K562 (cell line): ENCODE data around the gene AQP9. TPM values are rescaled to one million over a fixed set of nuclear protein-coding genes. Genes with fewer than 3 reads are reported as not detected.
A peak's percentile ranks its signal among the peaks of the same experiment; 100 is the strongest.

Experiments used
- ATAC-seq: fragments of 200-7000 bp; cut with Tn5 transposase; 3 replicates; pipeline ENCODE4 v1.9.1; 2020; ENCODE audit warnings: moderate library complexity
- BruUV-seq: library from RNA; stranded (reverse); fragments of 400-500 nt; replicated peaks from 2 replicates; lab custom pipeline; 2021; lab: Mats Ljungman, UMichigan
- CTCF ChIA-PET: fragments of 300-600 bp; formaldehyde crosslinking; extraction: SDS; loops from one replicate; lab custom pipeline; 2021; ENCODE audit warnings: low intra/inter-chr PET ratio; lab: Yijun Ruan, JAX
- POLR2A ChIA-PET: fragments of 300-600, 350-650 bp; sonication (Branson Sonifier 250); formaldehyde crosslinking; extraction: SDS; loops from one replicate; lab custom pipeline; 2021; ENCODE audit warnings: antibody characterized with exemption, inconsistent platforms; lab: Yijun Ruan, JAX
- DNase-seq, 4 experiments: peaks; one replicate each; pipeline versions ENCODE4 v3.0.0 to v3.0.0-alpha.2; 2011 to 2018; ENCODE audit warnings: low spot score in 3 of 4, mixed read lengths in 3 of 4; ENCODE audit errors: extremely low read depth in 1 of 4
- FAIRE-seq: peaks from 2 replicates; lab custom pipeline; 2011; peaks lifted over from hg19 to GRCh38; lab: Jason Lieb, UNC
- H2AFZ ChIP-seq: 2 replicates; pipeline ENCODE4 v1.6.0; 2011; ENCODE audit warnings: low read depth, low read length, control low read depth, inconsistent platforms
- H3K27ac ChIP-seq: fragments of 200-600 bp; 3 replicates; pipeline ENCODE4 v1.8.0; 2011; ENCODE audit warnings: low read depth, mild to moderate bottlenecking, control low read depth, inconsistent platforms, low read length, moderate library complexity, mixed read lengths; ENCODE audit errors: extremely low read depth
- H3K27me3 ChIP-seq, 2 experiments: fragments of 300-600 bp in 1 of 2; 2 replicates in 1 of 2; 3 replicates in 1 of 2; pipeline versions ENCODE4 v1.6.0 to v1.8.0; 2011; ENCODE audit warnings: inconsistent platforms in 2 of 2, low read length in 2 of 2, mild to moderate bottlenecking in 1 of 2, mixed read lengths in 1 of 2, moderate library complexity in 1 of 2; ENCODE audit not compliant: control insufficient read depth in 2 of 2, insufficient read depth in 2 of 2
- H3K36me3 ChIP-seq: fragments of 300-600 bp; 3 replicates; pipeline ENCODE4 v1.8.0; 2011; ENCODE audit warnings: mild to moderate bottlenecking, low read length, inconsistent platforms; ENCODE audit not compliant: control insufficient read depth, insufficient read depth
- H3K4me1 ChIP-seq, 2 experiments: fragments of 200-600 bp in 1 of 2; replicated peaks in 1 of 2; 2 replicates in 1 of 2; 3 replicates in 1 of 2; pipeline versions ENCODE4 v1.5.1 to v1.8.0; 2011; ENCODE audit warnings: inconsistent platforms in 2 of 2, low read length in 2 of 2, mild to moderate bottlenecking in 1 of 2, mixed read lengths in 1 of 2, moderate library complexity in 1 of 2; ENCODE audit not compliant: control insufficient read depth in 2 of 2, insufficient read depth in 2 of 2
- H3K4me2 ChIP-seq: 2 replicates; pipeline ENCODE4 v1.6.1; 2011; ENCODE audit warnings: low read length, control low read depth, inconsistent platforms, mixed read lengths; ENCODE audit not compliant: insufficient read depth
- H3K4me3 ChIP-seq: fragments of 200-600 bp; sonication (generic), shearing (Covaris generic); 2 replicates; pipeline ENCODE4 v1.5.1; 2016; ENCODE audit warnings: control low read depth, inconsistent platforms
- H3K79me2 ChIP-seq: fragments of 200-600 bp; 3 replicates; pipeline ENCODE4 v1.8.0; 2011; ENCODE audit warnings: low read length, inconsistent platforms; ENCODE audit not compliant: control insufficient read depth, insufficient read depth
- H3K9ac ChIP-seq, 2 experiments: 2 replicates each; pipeline versions ENCODE4 v1.6.0 to v1.6.1; 2011; ENCODE audit warnings: low read depth in 2 of 2, low read length in 2 of 2, control low read depth in 1 of 2, inconsistent platforms in 1 of 2, mild to moderate bottlenecking in 1 of 2, mixed read lengths in 1 of 2; ENCODE audit not compliant: insufficient read depth in 1 of 2
- H3K9me1 ChIP-seq: one replicate; pipeline ENCODE4 v1.6.0; 2011; ENCODE audit warnings: inconsistent platforms, mild to moderate bottlenecking, low read length, moderate library complexity; ENCODE audit not compliant: control insufficient read depth, insufficient read depth
- H3K9me3 ChIP-seq: replicated peaks from 2 replicates; pipeline ENCODE4 v1.5.1; 2011; ENCODE audit warnings: low read depth, low read length, inconsistent platforms; ENCODE audit not compliant: control insufficient read depth, insufficient read depth
- H4K20me1 ChIP-seq: replicated peaks from 2 replicates; pipeline ENCODE4 v1.6.1; 2011; ENCODE audit warnings: low read length, inconsistent platforms, mixed read lengths; ENCODE audit not compliant: control insufficient read depth, insufficient read depth
- DMBX1 ChIP-seq: fragments of 250-450 bp; sonication (Bioruptor Pico); IDR thresholded peaks from 2 replicates; pipeline ENCODE4 v1.8.0; 2022; ENCODE audit warnings: inconsistent platforms, mild to moderate bottlenecking, moderate library complexity, borderline replicate concordance
- DNMT1 ChIP-seq: fragments of 450-650 bp; IDR thresholded peaks from 2 replicates; pipeline ENCODE4 v1.6.1; 2016; ENCODE audit warnings: antibody characterized with exemption, mild to moderate bottlenecking
- ETS2 ChIP-seq: IDR thresholded peaks from 2 replicates; pipeline ENCODE4 v1.6.1; 2016; ENCODE audit warnings: borderline replicate concordance, missing genetic modification characterization, mild to moderate bottlenecking, moderate library complexity, missing compliant biosample characterization; ENCODE audit not compliant: poor library complexity, severe bottlenecking
- HES1 ChIP-seq: fragments of 450-650 bp; IDR thresholded peaks from 2 replicates; pipeline ENCODE4 v1.6.1; 2016; ENCODE audit warnings: low read depth, mild to moderate bottlenecking, moderate library complexity
- KLF1 ChIP-seq: fragments of 450-650 bp; IDR thresholded peaks from 2 replicates; pipeline ENCODE4 v1.6.1; 2016; ENCODE audit warnings: missing genetic modification characterization, missing compliant biosample characterization
- MTF1 ChIP-seq: fragments of 250-450 bp; sonication (Bioruptor Pico); IDR thresholded peaks from 2 replicates; pipeline ENCODE4 v1.9.0; 2021; ENCODE audit warnings: moderate library complexity, mild to moderate bottlenecking, inconsistent platforms, borderline replicate concordance
- RAD21 ChIP-seq, 2 experiments: fragments of 250-450 bp in 1 of 2; fragments of 450-650 bp in 1 of 2; sonication (Bioruptor Pico) in 1 of 2; formaldehyde crosslinking in 1 of 2; IDR thresholded peaks in 1 of 2; conservative IDR thresholded peaks in 1 of 2; 2 replicates each; pipeline versions ENCODE4 v1.4.0 to v1.8.0; 2020 to 2022; ENCODE audit warnings: mild to moderate bottlenecking in 2 of 2, moderate library complexity in 1 of 2
- RBBP5 ChIP-seq: fragments of 200-600 bp; sonication (generic); IDR thresholded peaks from 2 replicates; pipeline ENCODE4 v1.6.1; 2012; ENCODE audit warnings: borderline replicate concordance, mild to moderate bottlenecking, low read length, control low read depth, inconsistent platforms; ENCODE audit not compliant: insufficient read depth, poor library complexity, severe bottlenecking
- TBL1XR1 ChIP-seq, 2 experiments: IDR thresholded peaks; 2 replicates each; pipeline ENCODE4 v1.6.1; 2012; ENCODE audit warnings: improper control_type of control experiment in 2 of 2, low read length in 2 of 2, mild to moderate bottlenecking in 1 of 2
- TEAD4 ChIP-seq, 2 experiments: sonication (generic) in 1 of 2; formaldehyde crosslinking in 1 of 2; IDR thresholded peaks; 2 replicates each; pipeline versions ENCODE4 v1.6.1 to v1.8.0; 2012 to 2022; ENCODE audit warnings: borderline replicate concordance in 1 of 2, inconsistent platforms in 1 of 2, low read length in 1 of 2, mild to moderate bottlenecking in 1 of 2, missing genetic modification reagents in 1 of 2
- TFE3 ChIP-seq: fragments of 450-650 bp; formaldehyde crosslinking; IDR thresholded peaks from 2 replicates; pipeline ENCODE4 v1.4.0; 2020; ENCODE audit warnings: mild to moderate bottlenecking, mixed read lengths
- ZBTB5 ChIP-seq: fragments of 450-650 bp; IDR thresholded peaks from 2 replicates; pipeline ENCODE4 v1.6.1; 2017; ENCODE audit warnings: antibody characterized with exemption
- WGBS: fragments of 100-300 bp; shearing (Covaris generic); methylation state at CpG from one replicate; pipeline ENCODE4 v1.1.6; 2016; ENCODE audit warnings: low coverage, mixed read lengths; ENCODE audit not compliant: insufficient coverage; ENCODE audit errors: missing lambda C conversion rate; 5-methylcytosine and 5-hydroxymethylcytosine counted together
- in situ Hi-C: fragments of 300-500 bp; cut with MboI; formaldehyde crosslinking; loops from 4 replicates; pipeline ENCODE4 v1.15.0; 2018; ENCODE audit warnings: inconsistent platforms, mixed read lengths
- intact Hi-C: fragments of 100-400 bp; cut with micrococcal nuclease; formaldehyde crosslinking; loops from 2 replicates; pipeline ENCODE4 v1.14.2; 2022
- polyA plus RNA-seq, 8 experiments: library from polyadenylated mRNA; depleted of rRNA in 4 of 8; stranded (reverse) in 5 of 8; unstranded in 3 of 8; fragments of >200 nt; fragmentation: Nextera tagmentation in 2 of 8; fragmentation: Illumina TruSeq in 1 of 8; extraction: Ambion mirVana in 2 of 8; extraction: Trizol in 1 of 8; gene quantifications; 2 replicates each; pipeline versions ENCODE4 v1.2.1 to v1.2.3, GENCODE V29; 2011 to 2014; ENCODE audit warnings: inconsistent platforms in 1 of 8, missing spikeins in 1 of 8
- total RNA-seq, 7 experiments: library from RNA; depleted of rRNA in 6 of 7; stranded (reverse); fragments of >200 nt in 6 of 7; fragmentation: Illumina TruSeq in 2 of 7; extraction: Trizol in 2 of 7; gene quantifications; 2 replicates each; pipeline versions ENCODE4 v1.2.1 to v1.2.3, GENCODE V29; 2011 to 2021; ENCODE audit warnings: low replicate concordance in 1 of 7

AQP9 gene
- total and polyA plus RNA-seq, 9 of the 15 experiments (the other 6 are each of a cell fraction or from before 2014, with no cell fraction given) = 0.04 to 0.33 (median 0.07) TPM; not detected in 4

- TF ChIP-seq TFE3 (CRISPR knock-in tag) = no peak; the same call in 1 of the 2 replicates
Observed at GRCh38 chr15:58110999-58111717, 27.0 kb upstream of the AQP9 start (continued).

GRCh38 chr15:58111718-58112104 lies 26.5 kb upstream of the AQP9 start:
- H3K4me1 ChIP-seq = peaks cover 35 to 90% of the 10 kb centered on the region in 2 experiments
- peak overlapping the region; percentile 75 for H3K4me2 ChIP-seq
- TSS peak; percentile 77 for BruUV-seq
- H2AFZ ChIP-seq = peak overlapping the region; percentile 78
- H3K9me3 ChIP-seq = 0 out of 2 replicates have a peak, but pooled peaks cover 6% of the 10 kb centered on the region
- ATAC-seq = peak; percentile 80
- ChIA-PET CTCF (no interaction called here), POLR2A (interaction anchor here (0.6 to 1.6 kb wide), 6 partner anchors 8 to 57 kb away, joined by 3 to 6 read pairs (median 4); no protein-coding TSS in a partner anchor)
- no peak overlapping the region for H3K4me3 ChIP-seq
- peak overlapping the region; percentile 90 for H3K27ac ChIP-seq
- no peaks in the 10 kb centered on the region for H3K9me1 ChIP-seq
- in situ Hi-C loops (loop anchor here (5.0 kb wide), 1 partner anchor 34 kb away; no protein-coding TSS in a partner anchor), intact Hi-C loops (loop anchor here (1.0 kb wide), 1 partner anchor 34 kb away; no protein-coding TSS in a partner anchor)
- H4K20me1 ChIP-seq = no peaks in the 10 kb centered on the region
- no peaks in the 10 kb centered on the region for H3K27me3 ChIP-seq
- FAIRE-seq = peak; percentile 78
- no peaks in the 10 kb centered on the region for H3K79me2 ChIP-seq
- no peaks in the 10 kb centered on the region for H3K36me3 ChIP-seq
- H3K9ac ChIP-seq = peak overlapping the region in 1 of 2 experiments; percentile 56; a peak in 2 of 4 replicates
- DNase-seq = peak; percentile 55 to 88 (median 66)
- WGBS = 0% methylated on average over 5 of the region's 5 CpGs
- TF ChIP-seq RAD21 (CRISPR knock-in tag; conservative IDR thresholded peaks at IDR 0.05 in 1 of 2, IDR thresholded peaks at IDR 0.05 in 1 of 2) (0 out of 4 replicates have a peak, but pooled peaks of 1 of the 2 experiments have one; percentile 1), TEAD4 (IDR thresholded peaks at IDR 0.05; ENCODE audit: low read length) (peak; percentile 59), TEAD4 (CRISPR knock-in tag; IDR thresholded peaks at IDR 0.05; ENCODE audit: borderline replicate concordance) (no peak), MTF1 (CRISPR knock-in tag) (no peak), HES1 (peak; percentile 53; the same call in 1 of the 2 replicates), TBL1XR1 (IDR thresholded peaks at IDR 0.05; ENCODE audit: low read length in 2 of 2) (peak in 1 of 2 experiments; percentile 28; a peak in 1 of 4 replicates), ZBTB5 (no peak), RBBP5 (peak; percentile 35), DMBX1 (CRISPR knock-in tag) (peak; percentile 73; the same call in 1 of the 2 replicates), DNMT1 (0 out of 2 replicates have a peak, but pooled peaks have one; percentile 66), KLF1 (tag) (0 out of 2 replicates have a peak, but pooled peaks have one; percentile 51), ETS2 (tag) (no peak)
